ENCODE measurements around the gene GOPC.

DNA sequence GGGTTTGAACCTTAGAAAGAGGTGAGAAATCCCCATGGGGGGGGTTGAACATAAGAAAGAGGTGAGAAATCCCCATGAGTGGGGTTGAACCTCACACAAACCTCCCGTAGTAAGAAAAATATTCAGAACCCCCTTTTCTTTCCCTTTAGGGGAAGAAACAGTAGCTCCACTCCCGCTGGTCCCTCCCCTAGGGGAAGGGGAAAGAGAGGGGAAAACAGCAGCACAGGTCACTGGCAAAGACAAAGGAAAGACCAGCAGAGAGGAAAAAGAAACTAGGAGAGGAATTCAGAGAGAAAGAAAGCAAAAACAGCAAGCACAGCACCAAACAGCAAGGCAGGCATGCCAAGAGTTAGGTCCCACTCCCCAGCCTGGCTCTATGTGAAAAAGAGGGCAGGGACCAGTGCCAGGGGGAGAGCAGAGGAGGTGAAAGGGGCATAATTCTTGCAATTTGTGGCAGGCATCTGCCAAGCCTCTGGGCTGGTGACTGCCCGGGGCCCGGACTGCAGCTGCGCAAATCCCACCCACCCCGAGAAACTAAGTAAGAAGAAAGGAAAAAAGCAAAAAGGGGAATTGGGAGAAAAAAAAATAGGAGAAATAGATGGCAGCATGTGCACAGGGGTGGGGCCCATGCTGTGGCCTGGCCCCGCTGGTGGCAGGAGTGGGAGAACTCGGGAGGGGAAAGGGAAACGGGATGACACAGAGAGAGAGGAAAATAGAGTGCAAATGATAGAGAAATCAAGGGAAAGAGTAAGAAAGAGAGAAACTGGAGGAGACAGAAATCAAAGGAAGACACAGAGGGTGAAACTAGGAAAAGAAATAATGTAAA lies 15.1 kb upstream of the GOPC start:
- TF ChIP-seq CTCF (conservative IDR thresholded peaks at IDR 0.05 in 1 of 2, IDR thresholded peaks at IDR 0.05 in 1 of 2; ENCODE audit: extremely low read depth in 1 of 2, insufficient read depth in 1 of 2, low read depth in 1 of 2, low read length in 2 of 2), result no peak
- no peak for TF ChIP-seq EZH2 (IDR thresholded peaks at IDR 0.05; ENCODE audit: borderline replicate concordance, low read length)
